C4-2B (cell line): ENCODE results near the gene HOXC13.

Experiments
- CTCF ChIP-seq: fragments of 450-650 bp; conservative IDR thresholded peaks from 2 replicates; pipeline ENCODE4 v1.5.1; 2017; ENCODE audit warnings: mild to moderate bottlenecking
- ZFX ChIP-seq: fragments of 450-650 bp; IDR thresholded peaks from 2 replicates; pipeline ENCODE4 v1.6.1; 2017

- no peak for TF ChIP-seq CTCF
- no peak for TF ChIP-seq ZFX
Observed at GRCh38 chr12:53937596-53938325, 870 bp upstream of the HOXC13 start.
